DOHH2 (cell line): ENCODE results near the gene BMP8B.
A peak's percentile ranks its signal among the peaks of the same experiment; 100 is the strongest.
"Not testable (repeated sequence)": the region's sequence is repeated elsewhere in the genome, so short reads cannot be mapped to it uniquely, and the experiment has no call there.

Experiments
- H3F3A ChIP-seq: fragments of 200-600 bp; sonication (generic), shearing (Covaris generic); 2 replicates; pipeline ENCODE4 v1.6.0; 2016; ENCODE audit warnings: antibody characterized with exemption, mild to moderate bottlenecking; ENCODE audit not compliant: control insufficient read depth, insufficient read depth
- H3K27ac ChIP-seq: fragments of 200-600 bp; sonication (generic); 2 replicates; pipeline ENCODE4 v1.5.1; 2014; ENCODE audit warnings: low read depth, mild to moderate bottlenecking, low read length, moderate library complexity
- H3K27me3 ChIP-seq: fragments of 200-600 bp; sonication (generic); 2 replicates; pipeline ENCODE4 v1.6.1; 2014; ENCODE audit warnings: mild to moderate bottlenecking, low read length, mixed read lengths; ENCODE audit not compliant: control insufficient read depth
- H3K36me3 ChIP-seq: fragments of 200-600 bp; sonication (generic); 2 replicates; pipeline ENCODE4 v1.6.1; 2014; ENCODE audit warnings: mild to moderate bottlenecking, low read length, moderate library complexity, mixed read lengths; ENCODE audit not compliant: control insufficient read depth
- H3K4me1 ChIP-seq: fragments of 200-600 bp; sonication (generic); 2 replicates; pipeline ENCODE4 v1.6.1; 2014; ENCODE audit warnings: mild to moderate bottlenecking, low read length, mixed read lengths; ENCODE audit not compliant: control insufficient read depth
- H3K4me2 ChIP-seq: fragments of 200-600 bp; sonication (generic); 2 replicates; pipeline ENCODE4 v1.6.0; 2014; ENCODE audit warnings: mild to moderate bottlenecking, low read length, moderate library complexity
- H3K4me3 ChIP-seq: fragments of 200-600 bp; sonication (generic); 2 replicates; pipeline ENCODE4 v1.5.1; 2014; ENCODE audit warnings: mild to moderate bottlenecking, low read length, mixed read lengths
- H3K79me2 ChIP-seq: fragments of 200-600 bp; sonication (generic); 2 replicates; pipeline ENCODE4 v1.6.1; 2014; ENCODE audit warnings: mild to moderate bottlenecking, low read length, mixed read lengths; ENCODE audit not compliant: control insufficient read depth
- H3K9me2 ChIP-seq: fragments of 200-600 bp; sonication (generic); replicated peaks from 2 replicates; pipeline ENCODE4 v1.6.1; 2014; ENCODE audit warnings: mild to moderate bottlenecking, low read length, mixed read lengths; ENCODE audit not compliant: control insufficient read depth
- H3K9me3 ChIP-seq: fragments of 200-600 bp; sonication (generic); 2 replicates; pipeline ENCODE4 v1.6.1; 2014; ENCODE audit warnings: antibody characterized with exemption, low read length, mixed read lengths; ENCODE audit not compliant: control insufficient read depth, insufficient read depth
- H4K20me1 ChIP-seq: fragments of 200-600 bp; sonication (generic); 2 replicates; pipeline ENCODE4 v1.6.0; 2014; ENCODE audit warnings: low read depth, mild to moderate bottlenecking, antibody characterized with exemption, low read length, moderate library complexity; ENCODE audit not compliant: control insufficient read depth, insufficient read depth
- EZH2phosphoT487 ChIP-seq: fragments of 200-600 bp; sonication (generic); IDR thresholded peaks from 2 replicates; pipeline ENCODE4 v1.6.1; 2017; ENCODE audit warnings: borderline replicate concordance, mild to moderate bottlenecking, antibody characterized with exemption, low read length, moderate library complexity, mixed read lengths
- TF ChIP-seq, protein P1 (sequence below): fragments of 200-600 bp; sonication (generic); IDR thresholded peaks from one replicate; pipeline ENCODE4 v1.5.1; 2014; ENCODE audit warnings: antibody characterized with exemption, mild to moderate bottlenecking, low read depth, low read length; ENCODE audit not compliant: poor library complexity, severe bottlenecking

Gene BMP8B

DNA sequence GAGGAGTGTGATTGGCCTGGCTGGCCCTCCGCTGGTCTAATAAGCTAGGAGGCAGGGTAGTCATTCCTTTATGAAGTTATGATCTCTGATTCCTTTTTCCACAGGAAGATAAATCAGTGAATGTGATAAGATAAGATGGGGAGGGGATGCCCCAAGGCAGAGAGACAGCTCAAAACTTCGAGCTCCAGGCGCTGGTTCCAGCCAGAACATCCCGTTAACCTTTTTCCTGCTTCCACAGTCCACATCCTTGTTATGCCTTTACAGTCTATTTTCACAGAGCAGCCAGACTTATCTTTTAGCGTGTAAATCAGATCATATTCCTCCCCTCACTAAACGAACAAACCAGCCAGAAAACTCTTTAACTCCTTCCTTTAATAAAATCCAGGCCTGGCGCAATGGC, 38.5 kb upstream of the BMP8B start:
- H3K79me2 ChIP-seq, result no peaks in the 10 kb centered on the region
- no peak overlapping the region for H3K27ac ChIP-seq

DNA sequence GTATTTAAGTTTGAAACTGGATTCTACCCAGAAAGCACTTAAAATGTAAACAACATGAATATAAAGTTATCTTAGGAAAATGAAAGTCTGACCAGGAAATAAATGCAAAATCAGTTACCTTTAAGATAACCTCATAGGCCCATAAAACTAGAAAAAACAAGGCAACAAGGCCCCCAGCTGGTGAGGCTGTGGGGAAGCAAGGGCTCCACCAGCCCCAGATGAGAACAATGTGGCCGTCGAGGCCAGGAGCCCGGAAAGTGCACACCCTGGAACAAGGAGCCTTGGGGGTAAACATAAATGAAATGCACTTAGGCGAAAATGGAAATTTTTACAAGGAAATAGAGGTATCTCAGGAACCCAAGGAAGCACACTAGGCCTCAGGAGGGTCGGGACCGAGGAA, 37.9 kb upstream of the BMP8B start:
- Histone ChIP-seq H4K20me1 (no peaks in the 10 kb centered on the region), H3K4me3 (no peak overlapping the region), H3K9me2 (no peaks in the 10 kb centered on the region), H3K4me1 (peaks cover 23% of the 10 kb centered on the region), H3K27me3 (peaks cover 11% of the 10 kb centered on the region), H3K4me2 (no peak overlapping the region), H3K9me3 (no peaks in the 10 kb centered on the region), H3K79me2 (no peaks in the 10 kb centered on the region), H3K27ac (no peak overlapping the region), H3F3A (no peaks in the 10 kb centered on the region), H3K36me3 (no peaks in the 10 kb centered on the region)
- TF ChIP-seq, protein P1, sequence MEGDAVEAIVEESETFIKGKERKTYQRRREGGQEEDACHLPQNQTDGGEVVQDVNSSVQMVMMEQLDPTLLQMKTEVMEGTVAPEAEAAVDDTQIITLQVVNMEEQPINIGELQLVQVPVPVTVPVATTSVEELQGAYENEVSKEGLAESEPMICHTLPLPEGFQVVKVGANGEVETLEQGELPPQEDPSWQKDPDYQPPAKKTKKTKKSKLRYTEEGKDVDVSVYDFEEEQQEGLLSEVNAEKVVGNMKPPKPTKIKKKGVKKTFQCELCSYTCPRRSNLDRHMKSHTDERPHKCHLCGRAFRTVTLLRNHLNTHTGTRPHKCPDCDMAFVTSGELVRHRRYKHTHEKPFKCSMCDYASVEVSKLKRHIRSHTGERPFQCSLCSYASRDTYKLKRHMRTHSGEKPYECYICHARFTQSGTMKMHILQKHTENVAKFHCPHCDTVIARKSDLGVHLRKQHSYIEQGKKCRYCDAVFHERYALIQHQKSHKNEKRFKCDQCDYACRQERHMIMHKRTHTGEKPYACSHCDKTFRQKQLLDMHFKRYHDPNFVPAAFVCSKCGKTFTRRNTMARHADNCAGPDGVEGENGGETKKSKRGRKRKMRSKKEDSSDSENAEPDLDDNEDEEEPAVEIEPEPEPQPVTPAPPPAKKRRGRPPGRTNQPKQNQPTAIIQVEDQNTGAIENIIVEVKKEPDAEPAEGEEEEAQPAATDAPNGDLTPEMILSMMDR, result no peak
- no peak for TF ChIP-seq EZH2phosphoT487

More for the DNA sequence above, 38.5 kb upstream of the BMP8B start:
- Histone ChIP-seq H3K4me3 (no peak overlapping the region), H3F3A (no peaks in the 10 kb centered on the region), H3K4me1 (peaks cover 23% of the 10 kb centered on the region), H3K4me2 (no peak overlapping the region), H4K20me1 (no peaks in the 10 kb centered on the region), H3K27me3 (peaks cover 11% of the 10 kb centered on the region), H3K36me3 (no peaks in the 10 kb centered on the region), H3K9me2 (no peaks in the 10 kb centered on the region), H3K9me3 (no peaks in the 10 kb centered on the region)
- no peak for TF ChIP-seq EZH2phosphoT487
- TF ChIP-seq, protein P1, result no peak

DNA sequence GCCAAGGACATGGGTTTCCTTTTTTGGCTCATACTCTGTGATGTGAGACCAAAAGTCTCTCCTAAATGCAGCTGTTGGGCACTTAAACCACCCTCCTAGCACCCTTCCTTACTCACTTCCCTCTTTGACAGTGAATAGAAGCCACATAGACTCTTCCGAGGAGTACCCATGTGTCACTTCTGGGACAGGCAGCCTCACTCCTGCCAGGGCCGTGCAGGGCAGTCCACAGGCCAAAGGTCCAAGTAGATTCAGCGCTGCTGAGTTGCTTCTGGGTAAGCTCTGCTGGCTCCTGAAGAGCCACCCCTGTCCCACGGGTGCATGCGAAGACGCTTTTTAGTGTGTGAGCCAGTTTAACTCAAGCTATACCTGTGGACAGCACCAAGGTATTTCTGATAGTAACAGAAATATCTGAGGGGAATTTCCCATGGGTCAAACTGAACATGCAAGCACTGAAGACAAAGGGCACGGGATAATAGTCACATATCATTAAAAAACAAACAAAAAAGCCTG, 36.8 kb upstream of the BMP8B start:
- no peaks in the 10 kb centered on the region for H3K36me3 ChIP-seq
- no peaks in the 10 kb centered on the region for H3K9me2 ChIP-seq
- TF ChIP-seq, protein P1, result no peak
- TF ChIP-seq EZH2phosphoT487, result no peak
- peaks cover 7% of the 10 kb centered on the region for H3K27me3 ChIP-seq
- no peaks in the 10 kb centered on the region for H3F3A ChIP-seq
- H3K4me3 ChIP-seq, result peak overlapping the region; percentile 18; the same call in 1 of the 2 replicates
- H3K4me1 ChIP-seq, result peaks cover 23% of the 10 kb centered on the region
- peak overlapping the region; percentile 49 for H3K4me2 ChIP-seq
- H4K20me1 ChIP-seq, result no peaks in the 10 kb centered on the region
- no peaks in the 10 kb centered on the region for H3K9me3 ChIP-seq
- H3K79me2 ChIP-seq, result no peaks in the 10 kb centered on the region
- H3K27ac ChIP-seq, result no peak overlapping the region

DNA sequence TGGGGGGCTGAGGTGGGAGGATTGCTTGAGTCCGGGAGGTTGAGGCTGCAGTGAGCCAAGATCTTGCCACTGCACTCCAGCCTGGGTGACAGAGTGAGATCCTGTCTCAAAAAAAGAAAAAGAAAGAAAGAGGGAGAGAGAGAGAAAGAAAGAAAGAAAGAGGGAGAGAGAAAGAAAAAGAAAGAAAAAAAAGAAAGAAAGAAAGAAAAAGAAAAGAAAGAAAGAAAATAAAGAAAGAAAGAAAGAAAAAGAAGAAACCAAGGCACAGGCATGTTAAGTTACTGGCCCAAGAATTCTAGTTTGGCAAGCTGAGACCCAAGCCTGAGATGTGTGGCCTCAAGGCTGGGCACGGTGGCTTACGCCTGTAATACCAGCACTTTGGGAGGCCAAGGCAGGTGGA, 34.8 kb upstream of the BMP8B start:
- not testable (repeated sequence) for H3K36me3 ChIP-seq, H4K20me1 ChIP-seq, H3F3A ChIP-seq, H3K79me2 ChIP-seq, H3K9me2 ChIP-seq, H3K9me3 ChIP-seq, H3K27ac ChIP-seq, H3K4me3 ChIP-seq, H3K27me3 ChIP-seq, H3K4me2 ChIP-seq
- H3K4me1 ChIP-seq, result peaks cover 23% of the 10 kb centered on the region
